GM18508 (cell line): ENCODE results near the gene CCDC59.
A peak's percentile ranks its signal among the peaks of the same experiment; 100 is the strongest.
"Not testable (repeated sequence)": the region's sequence is repeated elsewhere in the genome, so short reads cannot be mapped to it uniquely, and the experiment has no call there.

Experiments
- ATAC-seq: cut with Tn5 transposase; IDR thresholded peaks from one replicate; pipeline ENCODE4 v1.9.1; 2021; ENCODE audit warnings: moderate number of reproducible peaks; ENCODE audit not compliant: insufficient read depth, unreplicated experiment

Gene CCDC59, protein sequence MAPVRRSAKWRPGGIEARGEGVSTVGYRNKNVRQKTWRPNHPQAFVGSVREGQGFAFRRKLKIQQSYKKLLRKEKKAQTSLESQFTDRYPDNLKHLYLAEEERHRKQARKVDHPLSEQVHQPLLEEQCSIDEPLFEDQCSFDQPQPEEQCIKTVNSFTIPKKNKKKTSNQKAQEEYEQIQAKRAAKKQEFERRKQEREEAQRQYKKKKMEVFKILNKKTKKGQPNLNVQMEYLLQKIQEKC

DNA sequence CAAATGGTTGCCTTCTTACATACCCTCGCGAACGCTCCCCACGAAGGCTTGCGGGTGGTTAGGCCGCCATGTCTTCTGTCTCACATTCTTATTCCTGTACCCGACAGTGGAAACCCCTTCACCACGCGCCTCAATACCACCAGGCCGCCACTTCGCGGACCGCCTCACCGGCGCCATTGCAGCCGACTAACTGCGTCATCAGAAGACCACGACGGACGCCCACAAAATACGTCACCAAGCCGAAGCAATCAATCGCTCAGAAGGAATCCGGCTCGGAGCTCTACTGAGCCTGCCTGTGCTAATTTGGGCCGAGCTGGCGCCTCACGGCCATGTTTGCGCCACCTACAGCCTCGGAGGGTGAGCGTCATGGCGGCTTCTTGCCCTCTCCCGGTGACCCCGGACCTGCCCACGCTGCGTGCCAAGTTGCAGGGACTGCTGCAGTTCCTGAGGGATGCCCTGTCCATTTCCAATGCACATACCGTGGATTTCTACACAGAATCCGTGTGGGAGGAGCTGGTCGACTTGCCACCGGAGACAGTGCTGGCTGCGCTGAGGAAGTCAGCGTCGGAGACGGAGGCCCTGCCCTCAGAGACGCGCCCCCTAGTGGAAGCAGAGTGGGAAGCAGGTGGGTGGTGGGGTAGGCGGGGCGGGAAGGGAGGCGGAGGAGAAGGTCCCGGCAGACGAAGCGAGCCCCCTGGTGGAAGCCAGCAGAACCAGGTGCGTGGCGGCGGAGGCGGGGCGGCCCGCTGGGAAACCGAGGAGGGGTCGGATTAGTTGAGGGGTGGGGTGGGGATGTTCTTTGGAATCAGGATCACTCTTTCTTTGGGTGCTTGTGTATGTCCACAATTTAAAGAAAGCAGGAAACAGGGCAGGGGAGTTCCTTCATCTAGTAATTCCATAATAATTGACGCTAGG, at the start of gene CCDC59, which contains the start of gene METTL25:
Gene CCDC59, minus strand, starts transcription at position 188 of the 915 bp plus-strand sequence. Its CDS starts 11 bp downstream, at position 177.
Gene METTL25, plus strand, starts transcription at position 330 of the 915 bp plus-strand sequence. Its CDS starts 37 bp downstream, at position 367.
- ATAC-seq = peak; percentile 93

DNA sequence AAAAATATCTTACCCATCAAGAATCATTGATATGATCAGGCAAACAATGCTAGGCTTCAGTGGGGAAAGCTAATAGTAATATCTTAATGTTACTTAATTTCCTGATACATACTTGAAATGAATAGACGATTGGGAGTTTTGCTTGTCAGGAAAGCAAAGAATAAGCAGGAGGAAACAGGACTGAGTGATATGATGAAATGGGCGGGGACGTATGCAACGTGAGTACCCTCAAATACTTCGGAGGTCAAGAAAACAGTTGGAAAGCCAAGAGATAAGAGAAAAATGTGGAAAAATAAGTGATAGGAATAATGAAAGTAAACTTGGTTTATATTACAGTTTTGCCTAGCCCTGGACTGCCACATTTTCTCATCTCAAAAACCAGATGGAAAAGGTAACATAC, 49.3 kb upstream of the CCDC59 start:
- ATAC-seq = no peak

DNA sequence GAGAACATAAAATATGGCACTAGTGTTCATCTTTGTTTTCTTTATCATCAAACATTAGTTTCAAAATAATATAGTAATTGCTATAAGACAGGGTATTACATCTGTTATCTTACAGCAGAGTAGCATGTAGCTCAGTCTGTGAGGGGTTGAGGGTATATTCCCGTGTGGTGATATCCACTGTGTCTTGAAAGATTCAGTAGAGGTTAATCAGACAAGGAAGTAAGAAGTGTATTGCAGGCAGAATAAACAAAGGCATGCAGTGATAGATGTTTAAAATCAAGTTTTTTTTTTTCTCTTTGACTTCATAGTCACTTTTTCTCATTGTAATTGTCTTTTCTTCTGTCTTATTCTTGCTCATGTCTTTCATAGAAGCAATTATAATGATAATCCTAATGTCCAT, 48.5 kb upstream of the CCDC59 start:
- ATAC-seq = no peak

DNA sequence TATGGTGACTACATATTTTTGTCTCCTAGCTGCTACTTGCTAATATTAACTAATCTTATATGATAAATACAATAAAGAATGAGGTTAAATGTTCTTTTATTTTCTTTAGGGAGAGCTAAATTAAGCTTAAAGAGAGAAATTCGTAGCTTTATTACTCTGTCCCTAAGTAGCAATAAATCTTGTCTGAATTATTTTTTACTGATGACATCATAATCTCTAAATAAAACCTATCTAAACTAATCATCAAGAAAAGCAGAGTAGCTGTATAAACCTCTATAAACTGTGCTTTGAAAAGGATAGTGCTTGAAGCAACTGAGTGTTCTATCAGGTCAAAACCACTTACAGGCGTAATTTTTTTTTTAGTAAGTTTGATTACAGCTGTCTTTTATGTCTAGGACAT, 42.6 kb upstream of the CCDC59 start:
- ATAC-seq = no peak

DNA sequence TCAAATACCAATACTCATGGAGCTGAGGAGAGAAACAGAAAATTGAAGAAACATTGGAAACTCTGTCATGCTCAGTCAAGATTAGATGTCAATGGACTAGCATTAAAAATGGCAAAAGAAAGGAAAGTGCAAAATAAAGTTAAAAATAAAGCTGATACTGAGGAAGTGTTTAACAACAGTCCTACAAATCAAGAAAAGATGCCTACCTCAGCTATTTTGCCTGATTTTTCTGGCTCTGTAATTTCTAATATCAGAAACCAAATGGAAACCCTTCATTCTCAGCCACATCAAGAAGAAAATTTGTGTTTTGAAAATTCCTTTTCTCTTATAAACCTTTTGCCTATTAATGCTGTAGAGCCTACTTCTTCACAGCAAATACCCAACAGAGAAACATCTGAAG, 40.7 kb upstream of the CCDC59 start:
- no peak for ATAC-seq

DNA sequence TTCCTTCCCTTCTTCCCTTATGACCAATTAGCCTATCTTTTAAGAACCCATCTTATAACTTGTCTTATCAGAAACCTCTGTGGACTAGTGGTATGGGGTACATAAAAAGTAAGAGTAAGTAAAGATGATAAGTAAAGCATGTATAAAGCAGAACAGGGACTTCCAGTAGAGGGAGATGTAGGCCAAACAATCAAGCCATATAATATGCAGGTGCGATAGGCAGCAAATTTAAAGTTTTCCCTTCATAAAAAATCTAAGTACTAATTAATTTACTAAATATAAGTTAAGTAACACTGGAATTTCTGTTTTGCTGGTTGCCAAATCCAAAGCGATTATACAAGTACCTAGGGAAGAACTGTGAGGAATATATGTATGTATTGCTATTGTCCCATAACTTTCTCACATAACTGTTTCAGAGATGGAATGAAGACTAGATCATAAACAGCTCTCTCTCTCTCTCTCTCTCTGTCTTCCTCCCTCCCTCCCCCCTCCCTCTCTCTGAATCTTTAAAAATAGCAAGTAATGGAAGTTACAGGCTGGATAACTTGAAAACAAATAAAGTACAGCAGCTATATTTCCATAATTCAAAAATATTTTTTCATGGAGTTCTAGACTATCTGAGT, 25.9 kb upstream of the CCDC59 start:
- ATAC-seq = no peak

DNA sequence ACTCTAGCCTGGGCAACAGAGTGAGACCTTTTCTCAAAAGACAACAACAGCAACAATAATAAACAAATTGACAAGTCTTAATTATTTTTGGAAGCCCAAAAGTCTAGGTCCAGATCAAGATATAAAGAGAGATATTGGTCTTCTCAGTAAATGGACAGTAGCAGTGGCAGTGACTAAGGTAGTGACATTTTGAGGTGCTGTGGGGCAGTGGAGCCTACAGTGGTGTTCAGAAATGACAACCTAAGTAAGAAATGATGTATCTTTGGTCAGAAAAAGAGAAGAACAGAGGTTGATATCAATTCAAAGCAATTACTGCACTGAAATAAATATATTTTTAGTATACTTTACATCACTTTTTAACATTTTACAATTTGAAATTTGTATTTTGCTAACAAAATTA, 20.8 kb upstream of the CCDC59 start:
- no peak for ATAC-seq

DNA sequence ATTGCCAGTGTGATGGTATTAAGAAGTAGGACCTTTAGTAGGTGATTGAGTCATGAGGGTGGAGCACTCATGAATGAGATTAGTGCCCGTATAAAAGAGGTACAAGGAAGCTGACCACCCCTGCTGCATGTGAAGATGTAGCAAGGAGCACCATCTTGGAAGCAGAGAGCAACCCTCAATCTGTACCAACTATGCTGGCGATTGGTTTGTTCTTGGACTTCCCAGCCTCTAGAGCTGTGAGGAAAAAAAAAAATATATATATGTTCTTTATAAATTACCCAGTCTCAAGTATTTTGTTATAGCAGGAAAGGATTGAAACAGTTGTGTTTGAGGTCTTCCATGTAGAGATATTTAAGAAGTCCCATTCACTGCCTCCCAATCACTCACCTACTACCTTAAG, 17.0 kb upstream of the CCDC59 start:
- ATAC-seq = no peak

DNA sequence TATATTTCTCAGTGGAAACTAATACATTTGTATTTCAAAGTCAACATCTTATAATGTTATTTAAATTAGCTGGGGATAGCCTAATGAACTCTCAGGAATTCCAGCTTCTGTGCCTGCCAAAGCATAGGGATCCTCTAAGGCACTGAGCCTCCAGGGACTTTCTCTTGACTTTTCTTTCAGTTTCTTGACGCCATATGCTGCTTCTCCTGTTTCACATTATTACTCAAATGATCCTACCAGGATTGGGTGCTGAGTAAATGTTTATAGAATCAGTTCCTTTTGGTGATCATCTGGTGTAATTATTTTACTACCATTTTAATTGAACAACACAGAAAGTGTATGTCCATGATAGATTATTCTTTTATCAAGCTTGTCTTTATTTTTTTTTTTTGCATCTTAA, 8.0 kb upstream of the CCDC59 start:
- ATAC-seq = peak; percentile 59

DNA sequence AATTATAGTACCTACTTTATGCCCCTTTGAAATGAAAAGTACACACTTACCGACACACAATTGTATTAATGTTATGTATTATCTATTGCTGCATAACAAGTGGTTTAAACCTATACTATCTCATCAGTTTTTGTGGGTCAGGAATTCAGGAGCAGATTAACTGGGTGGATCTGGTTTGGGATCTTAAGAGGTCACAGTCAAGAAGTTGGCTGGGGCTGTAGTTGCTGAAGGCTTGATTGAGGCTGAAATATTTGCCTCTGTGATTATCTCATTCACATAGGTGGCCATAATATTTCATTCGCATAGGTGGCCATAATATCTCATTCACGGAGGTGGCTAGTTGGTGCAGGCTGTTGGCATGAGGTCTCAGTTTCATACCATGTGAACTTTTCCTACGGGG, 5.8 kb upstream of the CCDC59 start:
- no peak for ATAC-seq

DNA sequence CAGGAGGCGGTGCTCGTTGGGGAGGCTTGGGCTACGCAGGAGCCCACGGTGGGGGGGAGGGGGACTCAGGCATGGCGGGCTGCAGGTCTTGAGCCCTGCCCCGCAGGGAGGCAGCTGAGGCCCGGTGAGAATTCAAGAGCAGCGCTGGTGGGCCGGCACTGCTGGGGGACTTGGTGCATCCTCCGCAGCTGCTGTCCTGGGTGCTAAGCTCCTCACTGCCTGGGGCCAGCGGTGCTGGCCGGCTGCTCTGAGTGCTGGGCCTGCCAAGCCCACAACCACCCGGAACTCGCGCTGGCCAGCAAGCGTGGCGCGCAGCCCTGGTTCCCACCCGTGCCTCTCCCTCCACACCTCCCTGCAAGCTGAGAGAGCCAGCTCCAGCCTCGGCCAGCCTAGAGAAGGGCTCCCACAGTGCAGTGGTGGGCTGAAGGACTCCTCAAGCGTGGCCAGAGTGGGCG, 3.3 kb upstream of the CCDC59 start:
- ATAC-seq = no peak

DNA sequence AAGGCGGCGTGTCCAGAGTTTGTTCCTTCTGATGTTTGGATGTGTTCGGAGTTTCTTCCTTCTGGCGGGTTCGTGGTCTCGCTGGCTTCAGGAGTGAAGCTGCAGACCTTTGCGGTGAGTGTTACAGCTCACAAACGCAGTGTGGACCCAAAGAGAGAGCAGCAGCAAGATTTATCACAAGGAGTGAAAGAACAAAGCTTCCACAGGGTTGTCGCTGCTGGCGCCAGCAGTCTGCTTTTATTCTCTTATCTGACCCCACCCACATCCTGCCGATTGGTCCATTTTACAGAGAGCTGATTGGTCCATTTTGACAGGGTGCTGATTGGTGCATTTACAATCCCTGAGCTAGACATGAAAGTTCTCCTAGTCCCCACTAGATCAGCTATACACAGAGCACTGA, 2.6 kb upstream of the CCDC59 start:
- not testable (repeated sequence) for ATAC-seq

DNA sequence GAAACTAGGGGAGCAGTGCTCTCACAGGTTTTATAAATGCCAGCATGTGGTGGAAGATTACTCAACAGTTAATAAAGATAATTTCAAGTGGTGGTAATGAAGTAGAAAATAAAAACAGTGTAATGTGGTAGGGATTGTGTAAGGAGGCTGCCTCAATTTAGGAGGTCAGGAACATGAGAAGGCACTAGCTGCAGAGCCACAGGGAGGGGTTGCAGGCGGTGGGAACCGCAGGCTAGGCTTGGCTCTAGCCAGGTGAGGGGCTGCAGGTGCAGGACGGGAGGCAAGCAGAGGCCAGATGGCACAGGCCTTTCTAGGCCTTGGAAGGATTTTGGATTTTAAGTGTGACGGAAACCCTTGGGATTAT, 910 bp upstream of the CCDC59 start:
- ATAC-seq = no peak

DNA sequence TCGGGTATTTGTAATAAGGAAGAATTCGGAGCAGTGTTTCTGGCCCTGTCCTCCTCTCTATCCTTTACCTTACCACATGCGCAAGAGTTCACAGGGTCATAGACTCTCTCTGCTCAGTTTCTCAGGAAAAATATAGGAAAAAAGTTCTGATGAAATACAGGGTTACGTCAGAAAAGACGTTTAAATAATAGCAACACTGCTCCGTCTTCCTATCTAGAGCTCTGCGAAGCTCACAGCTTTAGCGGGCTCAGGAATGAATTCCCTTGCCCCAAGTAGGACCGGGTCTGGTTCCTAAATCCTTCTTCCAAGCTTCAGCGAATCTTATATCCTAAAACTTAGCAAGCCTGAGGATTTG, 365 bp downstream of the CCDC59 start:
- no peak for ATAC-seq

DNA sequence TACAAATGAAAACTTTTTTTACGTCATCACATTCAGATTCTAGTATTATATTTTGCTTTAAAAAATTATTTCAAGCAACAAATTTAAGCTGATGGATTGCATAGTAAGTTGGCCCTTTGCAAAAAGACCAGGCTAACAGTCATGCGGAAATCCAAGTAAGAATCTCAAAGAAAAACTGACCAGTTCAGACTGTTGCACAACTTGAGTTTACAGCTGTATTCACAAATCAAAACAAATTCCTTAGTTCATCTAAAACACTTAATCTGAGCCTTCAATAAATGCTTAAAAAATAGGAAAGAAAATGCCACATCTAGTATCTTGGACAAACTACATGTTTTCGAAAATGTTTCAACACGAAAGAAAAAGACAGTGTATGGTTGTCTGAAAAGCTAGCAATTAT, 847 bp downstream of the CCDC59 start:
- no peak for ATAC-seq

DNA sequence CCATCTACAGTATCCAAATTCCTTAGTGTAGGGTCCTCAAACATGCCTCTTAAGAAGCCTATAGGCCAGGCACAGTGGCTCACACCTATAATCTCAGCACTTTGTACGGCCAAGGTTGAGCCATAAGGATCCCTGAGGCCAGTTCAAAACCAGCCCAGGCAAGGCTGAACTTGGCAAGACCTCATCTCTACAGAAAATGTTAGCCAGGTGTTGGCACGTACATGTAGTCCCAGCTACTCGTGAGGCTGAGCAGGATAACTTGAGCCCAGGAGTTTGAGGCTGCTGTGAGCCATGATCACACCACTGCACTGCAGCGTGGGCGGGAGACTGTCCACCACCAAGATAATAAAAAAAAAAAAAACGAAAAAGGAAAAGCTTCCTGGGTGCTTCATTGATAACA, 6.8 kb downstream of the CCDC59 start:
- ATAC-seq = no peak

DNA sequence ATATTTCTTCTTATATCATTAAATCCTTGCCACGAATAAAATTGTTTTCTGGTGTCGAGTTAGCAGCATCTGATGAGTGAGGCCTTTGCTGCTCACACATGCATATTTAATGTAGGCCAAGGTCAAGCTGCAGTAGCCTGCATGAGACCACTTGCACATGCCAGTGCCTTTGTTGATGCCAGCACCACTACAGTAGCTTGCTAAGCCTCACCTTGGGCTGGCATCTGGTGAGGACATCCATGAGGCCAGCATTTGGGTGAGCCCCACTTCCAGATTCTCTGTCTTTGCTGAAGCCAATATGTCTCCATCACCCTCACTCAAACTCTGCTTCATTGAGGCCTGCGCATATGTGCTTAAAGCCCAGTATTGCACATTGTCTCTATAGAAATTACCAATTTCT, 8.0 kb downstream of the CCDC59 start:
- no peak for ATAC-seq

DNA sequence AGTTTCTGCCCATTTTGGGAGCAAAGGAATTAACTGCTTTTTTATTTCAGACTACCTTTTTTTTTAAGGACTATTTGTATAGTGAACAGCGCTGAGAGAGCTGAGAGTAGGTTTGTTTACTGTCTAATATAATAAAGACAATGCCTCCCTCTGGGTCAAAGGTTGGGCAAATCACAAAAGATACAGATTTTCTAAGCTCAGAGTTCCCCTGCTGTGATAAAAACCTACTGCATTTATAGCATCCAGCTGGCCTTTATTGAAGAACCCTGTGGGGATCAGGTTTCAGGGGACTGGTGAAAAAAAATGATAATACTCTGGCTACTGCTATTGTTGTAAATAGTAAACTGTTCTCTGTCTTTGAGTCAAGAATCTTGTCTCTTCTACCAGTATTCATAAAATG, 28.7 kb downstream of the CCDC59 start:
- ATAC-seq = no peak

DNA sequence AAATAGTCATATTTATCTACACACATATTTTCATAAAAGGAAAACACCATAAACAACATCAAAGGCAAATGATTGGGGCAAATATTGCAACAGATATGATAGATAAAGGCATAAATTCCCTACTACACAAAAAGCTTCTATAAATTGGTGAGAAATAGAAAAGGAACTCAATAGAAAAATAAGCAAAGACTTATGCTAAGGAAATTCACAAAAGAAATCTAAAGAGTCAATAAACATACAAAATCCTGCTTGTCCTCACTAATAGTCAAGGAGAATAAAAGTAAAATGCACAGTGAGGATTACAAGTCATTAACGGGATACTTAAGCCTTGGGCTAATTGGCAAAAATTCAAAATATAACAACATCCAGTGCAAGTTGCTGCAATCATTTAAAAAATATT, 30.3 kb downstream of the CCDC59 start:
- no peak for ATAC-seq

DNA sequence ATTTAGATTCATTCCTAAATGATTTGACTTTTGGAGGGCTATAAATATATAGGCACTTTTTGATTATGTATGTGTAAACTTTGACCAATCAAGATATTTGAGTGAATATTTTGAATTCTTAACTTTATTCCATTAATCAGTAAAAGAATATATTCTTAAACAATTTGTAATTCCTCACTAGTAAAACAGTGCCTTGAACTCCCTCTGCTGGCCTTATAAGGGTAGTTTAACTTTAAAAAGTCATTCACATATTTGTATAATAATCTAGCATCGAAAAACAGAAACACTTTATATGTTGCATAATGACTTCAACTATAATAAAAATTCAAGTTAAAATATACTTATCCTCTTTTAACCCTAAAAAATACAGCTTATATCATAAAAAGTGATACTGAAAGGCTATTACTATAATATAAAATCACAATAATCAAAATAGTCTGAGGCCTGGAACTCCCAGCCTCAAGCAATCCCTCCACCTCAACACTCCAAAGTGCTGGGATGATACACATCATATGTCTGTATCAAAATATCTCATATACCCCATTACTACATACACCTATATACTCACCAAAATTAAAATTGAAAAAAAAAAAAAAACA, 31.2 kb downstream of the CCDC59 start:
- ATAC-seq = no peak
